ENCODE results near the gene KPNA4.
"Not testable (repeated sequence)": the region's sequence is repeated elsewhere in the genome, so short reads cannot be mapped to it uniquely, and the experiment has no call there.

KPNA4 gene

GRCh38 chr3:160583451-160583850 lies 18.1 kb upstream of the KPNA4 start:
- Histone ChIP-seq H3K27ac (no peak overlapping the region), H3K4me3 (no peak overlapping the region)
- DNase-seq (ENCODE audit: low spot score) = no peak
- no peak for TF ChIP-seq CTCF (IDR thresholded peaks at IDR 0.05)

GRCh38 chr3:160580938-160581337 lies 15.6 kb upstream of the KPNA4 start:
- DNase-seq (ENCODE audit: low spot score) = no peak
- Histone ChIP-seq H3K4me3 (no peak overlapping the region), H3K27ac (no peak overlapping the region)
- TF ChIP-seq CTCF (IDR thresholded peaks at IDR 0.05) = no peak

GRCh38 chr3:160577556-160578195 lies 12.3 kb upstream of the KPNA4 start:
- no peak for DNase-seq (ENCODE audit: low spot score)
- Histone ChIP-seq H3K4me3 (no peak overlapping the region), H3K27ac (no peak overlapping the region)
- no peak for TF ChIP-seq CTCF (IDR thresholded peaks at IDR 0.05)

GRCh38 chr3:160577093-160577492 lies 11.7 kb upstream of the KPNA4 start:
- Histone ChIP-seq H3K27ac (no peak overlapping the region), H3K4me3 (no peak overlapping the region)
- DNase-seq (ENCODE audit: low spot score) = no peak
- no peak for TF ChIP-seq CTCF (IDR thresholded peaks at IDR 0.05)

GRCh38 chr3:160576621-160577020 lies 11.2 kb upstream of the KPNA4 start:
- no peak overlapping the region for H3K27ac ChIP-seq
- no peak for DNase-seq (ENCODE audit: low spot score)
- H3K4me3 ChIP-seq = no peak overlapping the region
- TF ChIP-seq CTCF (IDR thresholded peaks at IDR 0.05) = no peak

GRCh38 chr3:160575589-160575988 lies 10.2 kb upstream of the KPNA4 start:
- H3K4me3 ChIP-seq = no peak overlapping the region
- no peak overlapping the region for H3K27ac ChIP-seq
- no peak for DNase-seq (ENCODE audit: low spot score)
- TF ChIP-seq CTCF (IDR thresholded peaks at IDR 0.05) = no peak

- no peak for TF ChIP-seq CTCF (IDR thresholded peaks at IDR 0.05)
- DNase-seq (ENCODE audit: low spot score) = no peak
- no peak overlapping the region for H3K4me3 ChIP-seq
- H3K27ac ChIP-seq = no peak overlapping the region
Measured at GRCh38 chr3:160574636-160575035, 9.3 kb upstream of the KPNA4 start.

- H3K27ac ChIP-seq; H3K4me3 ChIP-seq; DNase-seq (ENCODE audit: low spot score): not testable (repeated sequence)
Measured at GRCh38 chr3:160573955-160574525, 8.7 kb upstream of the KPNA4 start.

Data from coronary artery (tissue), 2 donors.